ENCODE data around the gene TRDMT1.

Gene TRDMT1, protein sequence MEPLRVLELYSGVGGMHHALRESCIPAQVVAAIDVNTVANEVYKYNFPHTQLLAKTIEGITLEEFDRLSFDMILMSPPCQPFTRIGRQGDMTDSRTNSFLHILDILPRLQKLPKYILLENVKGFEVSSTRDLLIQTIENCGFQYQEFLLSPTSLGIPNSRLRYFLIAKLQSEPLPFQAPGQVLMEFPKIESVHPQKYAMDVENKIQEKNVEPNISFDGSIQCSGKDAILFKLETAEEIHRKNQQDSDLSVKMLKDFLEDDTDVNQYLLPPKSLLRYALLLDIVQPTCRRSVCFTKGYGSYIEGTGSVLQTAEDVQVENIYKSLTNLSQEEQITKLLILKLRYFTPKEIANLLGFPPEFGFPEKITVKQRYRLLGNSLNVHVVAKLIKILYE

DNA sequence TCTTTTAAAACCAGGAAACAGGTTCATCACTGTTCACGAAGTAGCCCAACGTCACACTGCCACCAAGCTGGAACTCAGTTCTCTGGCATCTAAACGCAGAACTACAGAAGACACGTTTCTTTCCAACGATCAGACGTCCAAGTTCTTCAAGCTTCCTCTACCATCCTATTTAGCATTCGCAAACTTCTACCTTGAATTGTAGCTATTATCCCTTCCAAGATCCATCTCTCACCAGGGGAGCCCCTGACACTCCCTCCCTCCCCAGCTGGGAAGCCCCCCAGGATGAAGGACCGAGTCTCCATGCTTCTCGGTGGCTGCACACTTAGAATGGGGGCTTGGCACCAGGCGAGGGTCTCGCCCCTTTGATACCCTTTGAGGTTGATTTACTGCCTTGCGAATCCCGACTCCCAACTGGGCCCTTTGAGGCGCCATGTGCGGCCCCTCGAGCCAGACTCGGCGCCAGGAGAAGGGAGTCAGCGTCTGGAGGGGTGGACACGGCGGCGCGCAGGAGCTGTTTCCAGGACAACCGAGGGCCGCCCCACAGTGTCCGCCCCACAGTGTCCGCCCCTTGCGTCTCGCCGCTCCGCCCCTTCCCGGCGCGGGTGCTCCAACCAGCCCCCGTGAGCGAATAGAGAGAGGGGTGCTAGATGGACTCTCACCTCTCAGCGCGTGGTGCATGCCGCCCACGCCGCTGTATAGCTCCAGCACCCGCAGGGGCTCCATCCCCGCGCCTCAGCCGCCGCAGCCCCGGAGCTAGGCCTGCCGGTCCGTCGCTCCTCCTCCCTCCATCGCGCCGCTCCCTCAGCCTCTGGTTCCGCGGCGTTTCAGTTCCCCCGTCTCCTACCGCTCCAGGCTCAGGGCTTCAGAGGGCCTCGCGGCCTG lies at the start of gene TRDMT1:
Gene TRDMT1 (minus strand): TSS at position 761 of the 882 bp plus-strand sequence. CDS start 38 bp downstream, at position 723.
- TF ChIP-seq GATA3 (IDR thresholded peaks at IDR 0.05; ENCODE audit: low read depth, low read length) = no peak
- no peak for TF ChIP-seq GATA2 (IDR thresholded peaks at IDR 0.05; ENCODE audit: low read depth, low read length)

DNA sequence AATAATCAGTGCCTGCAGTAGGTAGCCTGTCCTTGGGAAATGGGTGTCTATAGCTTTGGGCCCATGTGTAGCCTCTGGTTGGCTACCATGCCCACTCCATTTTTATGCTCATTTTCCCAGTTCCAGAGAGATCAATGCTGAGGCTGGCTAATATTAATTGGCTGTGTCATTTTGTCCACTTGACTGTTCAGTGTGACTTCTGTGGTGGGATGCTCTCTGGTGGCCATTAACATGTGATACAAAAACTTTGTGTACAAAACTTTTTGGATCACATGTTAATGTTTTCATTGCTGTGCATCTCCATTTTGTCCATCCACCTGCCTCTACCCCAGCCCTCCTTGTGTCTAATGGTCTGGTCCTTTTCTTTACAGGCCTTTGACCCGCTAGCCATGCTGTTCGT lies 49.3 kb upstream of the TRDMT1 start:
- TF ChIP-seq GATA2 (IDR thresholded peaks at IDR 0.05; ENCODE audit: low read depth, low read length) = no peak
- TF ChIP-seq GATA3 (IDR thresholded peaks at IDR 0.05; ENCODE audit: low read depth, low read length) = no peak

DNA sequence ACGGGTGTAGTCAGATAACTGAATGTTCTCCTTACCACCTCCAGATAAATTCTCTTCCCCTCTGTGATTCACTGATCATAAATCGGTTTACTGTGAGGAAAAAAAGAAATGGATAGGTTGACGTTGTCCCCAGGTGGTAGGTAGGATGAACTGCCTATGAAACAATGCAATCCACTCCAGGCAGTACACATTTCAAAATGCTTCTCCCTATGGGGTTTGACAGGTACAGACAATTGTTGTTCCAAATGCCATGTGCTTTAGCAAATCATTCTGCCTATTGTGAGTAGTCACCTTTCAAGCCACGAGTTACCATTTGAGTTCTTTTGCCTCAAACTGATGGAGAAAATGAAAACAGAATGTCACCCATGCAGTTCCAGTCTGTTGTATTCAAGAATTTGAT lies 48.3 kb upstream of the TRDMT1 start:
- no peak for TF ChIP-seq GATA3 (IDR thresholded peaks at IDR 0.05; ENCODE audit: low read depth, low read length)
- no peak for TF ChIP-seq GATA2 (IDR thresholded peaks at IDR 0.05; ENCODE audit: low read depth, low read length)

DNA sequence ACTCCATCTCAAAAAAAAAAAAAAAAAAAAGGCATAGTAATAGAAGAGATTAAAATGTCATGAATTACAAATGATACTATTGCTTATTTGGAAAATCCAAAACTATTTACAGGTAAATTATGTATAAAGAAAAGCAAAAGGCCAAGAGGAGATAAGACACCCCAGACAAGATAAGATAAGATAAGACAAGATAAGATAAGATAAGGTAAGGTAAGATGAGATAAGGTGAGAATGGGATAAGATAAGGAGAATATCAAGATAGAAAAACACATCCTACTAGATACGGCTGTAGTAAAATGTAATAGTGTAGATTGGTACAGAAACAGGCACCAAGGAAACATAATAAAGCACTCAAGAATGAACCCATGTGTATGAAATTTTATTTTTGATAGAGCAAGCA lies 47.5 kb upstream of the TRDMT1 start:
- TF ChIP-seq GATA2 (IDR thresholded peaks at IDR 0.05; ENCODE audit: low read depth, low read length) = no peak
- no peak for TF ChIP-seq GATA3 (IDR thresholded peaks at IDR 0.05; ENCODE audit: low read depth, low read length)

DNA sequence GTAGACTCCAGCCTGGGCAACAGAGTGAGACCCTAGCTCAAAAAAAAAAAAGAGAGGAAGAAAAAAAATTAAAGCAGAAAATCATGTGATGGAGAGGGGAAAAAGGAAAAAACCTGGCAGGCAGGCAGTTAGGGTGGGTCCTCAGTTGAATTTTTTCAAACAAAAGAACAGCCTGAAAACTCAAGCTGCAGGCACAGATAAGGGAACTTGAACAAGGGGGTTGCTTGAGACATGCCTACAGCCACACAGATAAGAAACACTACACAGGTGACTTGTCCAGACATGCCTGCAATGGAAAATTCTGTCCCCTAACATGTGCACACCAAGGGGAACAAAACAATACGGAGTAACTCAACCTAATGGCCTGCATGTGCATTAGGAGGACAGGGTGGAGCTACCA lies 45.7 kb upstream of the TRDMT1 start:
- TF ChIP-seq GATA3 (IDR thresholded peaks at IDR 0.05; ENCODE audit: low read depth, low read length) (no peak), GATA2 (IDR thresholded peaks at IDR 0.05; ENCODE audit: low read depth, low read length) (no peak)

DNA sequence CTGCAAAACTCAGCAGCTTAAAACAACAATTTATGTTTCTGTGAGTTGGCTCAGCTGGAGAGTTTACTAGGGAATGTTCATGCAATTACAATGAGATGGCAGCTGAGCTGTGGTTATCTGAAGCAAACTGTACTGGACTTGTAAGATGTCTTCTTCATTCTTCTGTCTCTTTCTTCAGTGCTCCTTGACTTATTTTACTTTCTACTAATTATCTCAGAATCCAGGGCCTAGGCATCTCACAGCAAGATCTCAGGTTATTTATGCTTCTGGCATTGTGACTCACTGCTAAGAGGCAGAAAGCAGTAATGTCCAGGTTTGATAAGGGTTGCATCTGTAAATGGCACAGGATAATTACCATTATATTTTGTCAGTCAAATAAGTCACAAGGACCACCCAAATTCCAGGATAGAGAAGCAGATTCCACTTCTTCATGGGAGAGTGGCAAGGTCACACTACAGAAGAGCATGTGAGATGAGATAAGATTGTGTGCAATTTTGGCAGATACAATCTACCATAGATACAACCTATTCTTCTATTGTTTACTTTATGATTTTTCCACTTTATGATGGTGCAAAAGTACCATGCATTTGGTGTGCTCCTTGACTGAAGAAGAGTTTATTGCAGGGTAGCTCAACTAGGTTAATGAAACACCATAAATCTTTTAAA lies 43.4 kb upstream of the TRDMT1 start:
- TF ChIP-seq GATA3 (IDR thresholded peaks at IDR 0.05; ENCODE audit: low read depth, low read length) (no peak), GATA2 (IDR thresholded peaks at IDR 0.05; ENCODE audit: low read depth, low read length) (no peak)

DNA sequence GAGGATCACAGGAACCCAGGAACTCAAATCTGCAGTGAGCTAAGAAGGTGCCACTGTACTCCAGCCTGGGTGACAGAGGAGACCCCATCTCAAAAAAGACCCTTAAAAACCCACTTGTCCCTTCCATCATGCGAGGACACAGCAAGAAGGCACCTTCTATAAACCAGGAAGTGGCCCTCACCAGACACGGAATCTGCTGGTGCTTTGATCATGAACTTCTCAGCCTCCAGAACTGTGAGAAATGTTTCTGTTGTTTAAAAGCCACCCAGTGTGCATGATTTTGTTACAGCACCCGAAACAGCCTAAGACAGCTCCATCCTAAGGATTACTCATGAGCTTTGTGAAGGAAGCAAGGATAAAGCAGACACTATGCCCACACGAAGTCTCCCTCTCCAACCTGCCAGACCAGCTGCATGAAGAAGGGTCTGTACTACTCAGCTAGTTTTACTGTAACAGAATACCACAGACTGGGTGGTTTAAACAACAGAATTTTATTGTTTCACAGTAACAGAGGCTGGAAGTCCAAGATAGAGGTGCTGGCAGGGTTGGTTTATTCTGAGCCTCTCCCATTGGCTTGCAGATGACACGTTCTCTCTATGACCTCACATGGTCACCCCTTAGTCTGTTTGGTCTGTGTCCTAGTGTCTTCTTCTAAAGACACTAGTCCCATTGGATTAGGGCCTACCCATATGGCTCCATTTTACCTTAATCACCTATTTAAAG lies 40.3 kb upstream of the TRDMT1 start:
- TF ChIP-seq GATA3 (IDR thresholded peaks at IDR 0.05; ENCODE audit: low read depth, low read length) (no peak), GATA2 (IDR thresholded peaks at IDR 0.05; ENCODE audit: low read depth, low read length) (no peak)

DNA sequence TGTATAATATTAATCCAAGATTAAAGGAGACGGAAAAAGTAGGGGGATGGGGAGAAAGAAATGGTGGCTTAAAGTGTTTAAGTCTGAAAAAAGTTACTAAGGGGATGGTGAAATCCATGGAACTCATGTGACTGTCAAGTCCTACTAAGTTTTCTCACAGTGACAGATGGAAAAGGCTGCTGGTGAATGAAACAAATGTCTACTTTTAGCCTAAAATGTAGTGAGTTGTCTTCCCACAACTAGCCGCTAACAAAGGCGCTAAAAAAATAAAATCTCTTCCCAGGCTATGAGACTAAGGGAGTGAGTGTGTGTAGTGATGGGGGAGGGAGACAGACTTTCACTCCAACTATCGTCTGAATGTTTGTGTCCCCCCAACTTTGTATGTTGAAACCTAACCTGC lies 39.1 kb upstream of the TRDMT1 start:
- TF ChIP-seq GATA2 (IDR thresholded peaks at IDR 0.05; ENCODE audit: low read depth, low read length) (no peak), GATA3 (IDR thresholded peaks at IDR 0.05; ENCODE audit: low read depth, low read length) (no peak)

DNA sequence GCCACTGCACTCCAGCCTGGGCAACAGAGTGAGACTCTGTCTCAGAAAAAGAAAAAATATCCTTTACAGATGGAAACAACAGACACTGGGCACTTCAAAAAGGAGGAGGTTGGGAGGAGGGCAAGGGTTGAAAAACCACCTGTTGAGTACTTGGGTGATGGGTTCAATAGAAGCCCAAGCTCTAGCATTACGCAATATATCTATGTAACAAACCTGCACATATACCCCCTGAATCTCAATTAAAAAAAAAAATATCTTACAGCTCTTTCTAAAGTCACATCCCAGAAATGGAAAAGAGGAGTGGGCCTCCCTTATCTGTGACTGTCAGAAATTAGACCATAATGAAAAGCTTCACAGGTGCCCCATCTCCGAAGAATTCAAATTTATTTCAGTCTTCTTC lies 38.6 kb upstream of the TRDMT1 start:
- no peak for TF ChIP-seq GATA3 (IDR thresholded peaks at IDR 0.05; ENCODE audit: low read depth, low read length)
- no peak for TF ChIP-seq GATA2 (IDR thresholded peaks at IDR 0.05; ENCODE audit: low read depth, low read length)

DNA sequence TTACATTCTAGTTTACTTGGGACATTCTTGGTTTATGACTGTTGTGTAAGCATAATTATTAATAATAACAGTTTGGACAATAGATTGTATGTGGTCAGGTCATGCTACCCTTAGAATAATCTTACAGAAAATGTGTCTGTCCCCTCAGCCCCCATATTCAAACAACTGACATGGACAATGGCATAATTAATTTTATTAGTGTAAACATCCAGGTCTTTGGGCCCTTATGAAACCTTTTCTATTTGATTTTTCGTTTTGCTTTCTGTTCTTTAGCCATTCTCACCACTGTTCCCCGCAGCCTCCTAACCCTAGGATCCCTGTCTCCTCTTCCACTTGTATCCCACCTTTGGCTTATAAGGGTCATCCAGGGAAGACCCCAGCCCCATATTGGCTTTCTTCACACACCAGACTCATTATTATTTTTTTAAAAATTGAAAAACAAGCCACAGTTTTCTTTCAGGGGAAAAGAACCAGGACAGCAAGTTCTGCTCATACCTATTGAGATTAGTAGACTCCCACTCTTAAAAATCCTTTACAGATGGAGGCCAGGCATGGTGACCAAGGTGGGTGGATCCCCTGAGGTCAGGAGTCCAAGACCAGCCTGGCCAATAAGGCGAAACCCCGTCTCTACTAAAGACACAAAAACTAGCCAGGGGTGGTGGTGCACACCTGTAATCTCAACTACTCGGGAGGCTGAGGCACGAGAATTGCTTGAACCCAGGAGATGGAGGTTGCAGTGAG lies 38.0 kb upstream of the TRDMT1 start:
- TF ChIP-seq GATA3 (IDR thresholded peaks at IDR 0.05; ENCODE audit: low read depth, low read length) (no peak), GATA2 (IDR thresholded peaks at IDR 0.05; ENCODE audit: low read depth, low read length) (no peak)

DNA sequence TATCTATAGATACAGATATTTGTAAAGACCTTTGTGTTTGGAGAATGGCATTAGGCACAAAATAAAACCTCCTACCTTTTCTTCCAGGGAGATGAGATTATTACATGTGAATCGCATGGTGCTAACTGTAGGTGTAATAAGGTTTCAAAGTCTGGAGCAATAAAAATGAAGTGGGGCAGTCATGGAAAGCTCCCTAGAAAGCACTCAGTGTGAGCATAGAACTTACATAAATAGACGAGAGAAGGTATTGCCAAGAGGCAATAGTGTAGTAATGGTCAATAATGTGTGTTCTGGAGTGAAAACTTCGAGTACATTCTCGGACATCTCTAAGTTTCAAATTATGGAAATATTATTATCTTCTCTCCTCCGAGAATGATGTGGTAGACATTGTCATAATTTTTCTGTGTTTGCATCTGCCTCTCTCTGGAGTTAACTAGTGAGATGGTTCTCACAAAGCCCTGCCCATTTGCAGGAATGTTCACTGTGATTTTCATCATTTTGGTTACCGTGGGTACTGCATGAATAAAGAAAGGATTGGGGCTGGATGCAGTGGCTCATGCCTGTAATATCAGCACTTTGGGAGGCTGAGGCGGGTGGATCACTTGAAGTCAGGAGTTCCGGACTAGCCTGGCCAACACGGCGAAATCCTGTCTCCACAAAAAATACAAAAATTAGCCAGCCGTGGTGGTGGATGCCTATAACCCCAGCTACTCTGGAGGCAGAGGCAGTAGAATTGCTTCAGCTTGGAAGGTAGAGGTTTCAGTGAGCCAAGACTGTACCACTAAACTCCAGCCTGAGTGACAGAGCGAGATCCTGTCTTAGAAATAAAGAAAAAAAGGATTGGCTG lies 37.2 kb upstream of the TRDMT1 start:
- TF ChIP-seq GATA3 (IDR thresholded peaks at IDR 0.05; ENCODE audit: low read depth, low read length) (no peak), GATA2 (IDR thresholded peaks at IDR 0.05; ENCODE audit: low read depth, low read length) (no peak)

DNA sequence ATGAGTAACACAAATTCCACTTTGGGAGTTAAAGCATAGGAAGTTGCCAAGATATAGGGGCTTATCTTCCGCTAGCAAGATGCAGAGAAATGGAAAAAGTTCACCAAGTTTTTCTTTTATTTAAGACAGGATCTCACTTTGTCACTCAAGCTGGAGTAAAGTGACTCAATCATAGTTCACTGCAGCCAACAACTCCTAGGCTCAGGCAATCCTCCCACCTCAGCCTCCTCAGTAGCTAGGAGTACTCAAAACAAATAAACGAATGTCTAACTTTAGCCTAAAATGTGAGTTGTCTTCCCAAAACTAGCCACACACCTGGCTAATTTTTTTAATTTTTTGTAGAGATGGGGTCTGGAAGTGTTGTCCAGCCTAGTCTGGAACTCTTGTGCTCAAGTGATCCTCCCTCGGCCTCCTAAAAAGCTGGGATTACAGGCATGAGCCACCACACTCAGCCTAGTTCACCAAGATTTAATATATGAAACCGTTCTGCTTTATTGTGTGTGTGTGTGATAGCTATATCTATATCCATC lies 36.5 kb upstream of the TRDMT1 start:
- no peak for TF ChIP-seq GATA3 (IDR thresholded peaks at IDR 0.05; ENCODE audit: low read depth, low read length)
- TF ChIP-seq GATA2 (IDR thresholded peaks at IDR 0.05; ENCODE audit: low read depth, low read length) = no peak

Measured in SH-SY5Y (cell line).